WTC11 (cell line): ENCODE results near the gene ADAMTS2. TPM values are rescaled to one million over a fixed set of nuclear protein-coding genes. Genes with fewer than 3 reads are reported as not detected.

Source experiments
- ATAC-seq: fragments of 200-7000 bp; cut with Tn5 transposase; 2 replicates; pipeline ENCODE4 v1.10.0; 2021; ENCODE audit warnings: mild to moderate bottlenecking, moderate library complexity
- CTCF ChIA-PET: fragments of 300-600 bp; sonication (Branson Sonifier 250); formaldehyde crosslinking; loops from one replicate; lab custom pipeline; 2021; ENCODE audit warnings: antibody characterized with exemption; lab: Charles Lee
- POLR2A ChIA-PET: fragments of 350-600 bp; sonication (Branson Sonifier 250); formaldehyde crosslinking; loops from one replicate; lab custom pipeline; 2021; ENCODE audit warnings: antibody characterized with exemption; lab: Charles Lee
- DNase-seq: peaks from one replicate; pipeline ENCODE4 v3.0.0; 2021; ENCODE audit warnings: low spot score
- H3K27ac Mint-ChIP-seq: 2 replicates; pipeline ENCODE4 v1.8.0; 2021; ENCODE audit warnings: mixed read lengths
- H3K27me3 Mint-ChIP-seq: 2 replicates; pipeline ENCODE4 v1.8.0; 2021; ENCODE audit warnings: low read depth, mild to moderate bottlenecking, moderate library complexity, mixed read lengths
- H3K36me3 Mint-ChIP-seq: 2 replicates; pipeline ENCODE4 v1.8.0; 2021; ENCODE audit warnings: mixed read lengths
- H3K4me1 Mint-ChIP-seq: 2 replicates; pipeline ENCODE4 v1.8.0; 2022; ENCODE audit warnings: mixed read lengths
- H3K4me3 Mint-ChIP-seq: 2 replicates; pipeline ENCODE4 v1.8.0; 2021; ENCODE audit warnings: mild to moderate bottlenecking, moderate library complexity, mixed read lengths
- H3K9me3 Mint-ChIP-seq: 2 replicates; pipeline ENCODE4 v1.8.0; 2021; ENCODE audit warnings: mixed read lengths
- AR ChIP-seq: fragments of 250-450 bp; sonication (Bioruptor Pico); IDR thresholded peaks from 2 replicates; pipeline ENCODE4 v1.9.0; 2021; ENCODE audit warnings: mild to moderate bottlenecking
- ATF2 ChIP-seq: sonication (generic); formaldehyde crosslinking; IDR thresholded peaks from 2 replicates; pipeline ENCODE4 v1.8.1; 2022; ENCODE audit warnings: low read depth, missing genetic modification reagents, borderline replicate concordance
- CBFB ChIP-seq: sonication (generic); formaldehyde crosslinking; IDR thresholded peaks from 2 replicates; pipeline ENCODE4 v1.8.1; 2022; ENCODE audit warnings: mild to moderate bottlenecking, low read depth, missing genetic modification reagents
- IRF2 ChIP-seq: sonication (generic); formaldehyde crosslinking; IDR thresholded peaks from 2 replicates; pipeline ENCODE4 v1.8.0; 2022; ENCODE audit warnings: low read depth, missing genetic modification reagents, borderline replicate concordance
- MXD4 ChIP-seq: fragments of 250-450 bp; sonication (Bioruptor Pico); IDR thresholded peaks from 2 replicates; pipeline ENCODE4 v1.8.0; 2021; ENCODE audit warnings: mild to moderate bottlenecking, moderate library complexity, borderline replicate concordance
- SP1 ChIP-seq: sonication (generic); formaldehyde crosslinking; conservative IDR thresholded peaks from 2 replicates; pipeline ENCODE4 v1.8.1; 2022; ENCODE audit warnings: missing genetic modification reagents
- TCF7 ChIP-seq: sonication (generic); formaldehyde crosslinking; IDR thresholded peaks from 2 replicates; pipeline ENCODE4 v1.8.0; 2022; ENCODE audit warnings: mild to moderate bottlenecking, low read depth, missing genetic modification reagents, moderate library complexity
- ZNF281 ChIP-seq: sonication (generic); formaldehyde crosslinking; IDR thresholded peaks from 2 replicates; pipeline ENCODE4 v1.8.0; 2023; ENCODE audit warnings: mild to moderate bottlenecking, missing genetic modification reagents
- ZNF532 ChIP-seq: fragments of 250-450 bp; sonication (Bioruptor Pico); IDR thresholded peaks from 2 replicates; pipeline ENCODE4 v1.9.0; 2021; ENCODE audit warnings: mild to moderate bottlenecking, borderline replicate concordance
- ZSCAN18 ChIP-seq: fragments of 250-450 bp; sonication (Bioruptor Pico); IDR thresholded peaks from 2 replicates; pipeline ENCODE4 v2.1.2; 2022; ENCODE audit warnings: mild to moderate bottlenecking, moderate library complexity
- total RNA-seq: library from RNA; stranded (reverse); gene quantifications from 3 replicates; pipeline ENCODE4 v1.2.3, GENCODE V29; 2021

Gene ADAMTS2
- total RNA-seq, 1 experiment from 2014 or later, result 11.2 TPM

- TF ChIP-seq ZNF281 (CRISPR knock-in tag) (no peak), AR (no peak)
These were observed 217.3 kb downstream of the ADAMTS2 start (continued) for GRCh38 chr5:179128041-179128365.

- no peaks in the 10 kb centered on the region for H3K36me3 Mint-ChIP-seq
- DNase-seq (no peak), ATAC-seq (no peak)
- no peaks in the 10 kb centered on the region for H3K4me1 Mint-ChIP-seq
- H3K27me3 Mint-ChIP-seq, result no peaks in the 10 kb centered on the region
- no peaks in the 10 kb centered on the region for H3K9me3 Mint-ChIP-seq
- H3K27ac Mint-ChIP-seq, result no peak overlapping the region
- POLR2A ChIA-PET, result no interaction called here
- H3K4me3 Mint-ChIP-seq, result no peak overlapping the region
- CTCF ChIA-PET, result no interaction called here
- no peak for TF ChIP-seq IRF2 (CRISPR knock-in tag)
- TF ChIP-seq CBFB (CRISPR knock-in tag), result no peak
- TF ChIP-seq ATF2 (CRISPR knock-in tag), result no peak
- no peak for TF ChIP-seq ZNF532
- no peak for TF ChIP-seq MXD4 (CRISPR knock-in tag)
- no peak for TF ChIP-seq ZSCAN18
- no peak for TF ChIP-seq TCF7 (CRISPR knock-in tag)
- no peak for TF ChIP-seq SP1 (CRISPR knock-in tag)
- TF ChIP-seq, all 79 proteins: peak for 0
These were observed 217.9 kb downstream of the ADAMTS2 start for GRCh38 chr5:179127136-179128040.
